Fibroblast of villous mesenchyme (primary cell): ENCODE measurements around the gene MIF4GD. TPM values are rescaled to one million over a fixed set of nuclear protein-coding genes. Genes with fewer than 3 reads are reported as not detected.
"Not testable (repeated sequence)": the region's sequence is repeated elsewhere in the genome, so short reads cannot be mapped to it uniquely, and the experiment has no call there.

Experiments used
- DNase-seq: peaks from one replicate; pipeline ENCODE4 v3.0.0-alpha.2; 2010; ENCODE audit warnings: low read depth
- H3K4me3 ChIP-seq: 2 replicates; pipeline ENCODE4 v1.5.1; 2011; ENCODE audit warnings: low read depth, mild to moderate bottlenecking, low read length
- CTCF ChIP-seq: IDR thresholded peaks from 2 replicates; pipeline ENCODE4 v1.5.1; 2012; ENCODE audit warnings: low read depth, mild to moderate bottlenecking, low read length; ENCODE audit not compliant: insufficient read depth
- total RNA-seq: library from RNA; depleted of rRNA; stranded (reverse); fragments of >200 nt; gene quantifications from 2 replicates; pipeline ENCODE4 v1.2.3, GENCODE V29; 2012

MIF4GD gene
- total RNA-seq, 1 donor, result 6.0 TPM

- no peak for DNase-seq
- H3K4me3 ChIP-seq, result no peak overlapping the region
- no peak for TF ChIP-seq CTCF
Measured at GRCh38 chr17:75265614-75266315, 5.3 kb downstream of the MIF4GD start.

- DNase-seq, result no peak
- no peak overlapping the region for H3K4me3 ChIP-seq
- TF ChIP-seq CTCF, result no peak
Measured at GRCh38 chr17:75263055-75263454, 8.0 kb downstream of the MIF4GD start.

GRCh38 chr17:75262112-75262606 is 8.9 kb downstream of the MIF4GD start:
- DNase-seq, result no peak
- peak overlapping the region; percentile 96 for H3K4me3 ChIP-seq
- no peak for TF ChIP-seq CTCF

GRCh38 chr17:75261336-75262111 is 9.5 kb downstream of the MIF4GD start, which contains the start of the genes GGA3 and MRPS7:
GGA3 (minus strand) TSS chr17:75261606; CDS start chr17:75261587, 19 bp downstream.
MRPS7 (plus strand) TSS chr17:75261879; CDS start chr17:75261901, 22 bp downstream.
- peak; percentile 94 for DNase-seq
- TF ChIP-seq CTCF, result no peak
- peak within 1 kb of the TSS; percentile 96 for H3K4me3 ChIP-seq

GRCh38 chr17:75260641-75261335 is 10.2 kb downstream of the MIF4GD start:
- DNase-seq, result no peak
- no peak for TF ChIP-seq CTCF
- peak overlapping the region; percentile 96 for H3K4me3 ChIP-seq

GRCh38 chr17:75257228-75257627 is 13.8 kb downstream of the MIF4GD start:
- DNase-seq, H3K4me3 ChIP-seq: not testable (repeated sequence)

GRCh38 chr17:75255954-75256698 is 14.9 kb downstream of the MIF4GD start:
- peak; percentile 64 for DNase-seq
- H3K4me3 ChIP-seq, result not testable (repeated sequence)
